GM12878 (cell line): ENCODE results near the gene CEBPE. TPM values are rescaled to one million over a fixed set of nuclear protein-coding genes. Genes with fewer than 3 reads are reported as not detected.

Experiments
- ATAC-seq: fragments of 200-7000 bp; cut with Tn5 transposase; 3 replicates; pipeline ENCODE4 v1.9.1; 2020; ENCODE audit warnings: mild to moderate bottlenecking, moderate library complexity
- BruUV-seq: library from RNA; stranded (reverse); fragments of 400-500 nt; replicated peaks from 2 replicates; lab custom pipeline; 2021; lab: Mats Ljungman, UMichigan
- CTCF ChIA-PET: fragments of 300-600 bp; sonication (Branson Sonifier 250); formaldehyde crosslinking; extraction: SDS; loops from one replicate; lab custom pipeline; 2021; ENCODE audit warnings: inconsistent platforms; lab: Yijun Ruan, JAX
- POLR2A ChIA-PET: fragments of 350-600 bp; formaldehyde crosslinking; extraction: SDS; loops from one replicate; lab custom pipeline; 2021; ENCODE audit warnings: inconsistent platforms; lab: Charles Lee
- RAD21 ChIA-PET: fragments of 300-600 bp; sonication (Branson Sonifier 250); formaldehyde crosslinking; loops from one replicate; lab custom pipeline; 2023; ENCODE audit warnings: antibody characterized with exemption; ENCODE audit not compliant: unreplicated experiment; lab: Charles Lee
- SMC1A ChIA-PET: fragments of 300-600 bp; sonication (Branson Sonifier 250); formaldehyde crosslinking; loops from one replicate; lab custom pipeline; 2023; ENCODE audit not compliant: unreplicated experiment, uncharacterized antibody; lab: Charles Lee
- DNase-seq: peaks from one replicate; pipeline ENCODE4 v3.0.0-alpha.2; 2011; ENCODE audit warnings: low read depth, low spot score
- FAIRE-seq: peaks from 3 replicates; lab custom pipeline; 2011; peaks lifted over from hg19 to GRCh38; lab: Jason Lieb, UNC
- H2AFZ ChIP-seq: 2 replicates; pipeline ENCODE4 v1.6.0; 2011; ENCODE audit warnings: low read depth, low read length, control low read depth; ENCODE audit not compliant: control insufficient read depth
- H3K27ac ChIP-seq: 2 replicates; pipeline ENCODE4 v1.5.1; 2011; ENCODE audit warnings: control low read depth; ENCODE audit not compliant: control insufficient read depth, insufficient read depth
- H3K27me3 ChIP-seq, 2 experiments: replicated peaks in 1 of 2; 2 replicates each; pipeline versions ENCODE4 v1.6.0 to v1.6.1; 2011; ENCODE audit warnings: low read length in 1 of 2; ENCODE audit not compliant: control insufficient read depth in 2 of 2, insufficient read depth in 2 of 2
- H3K36me3 ChIP-seq, 2 experiments: 2 replicates each; pipeline ENCODE4 v1.5.1; 2011; ENCODE audit warnings: low read length in 1 of 2; ENCODE audit not compliant: control insufficient read depth in 2 of 2, insufficient read depth in 2 of 2
- H3K4me1 ChIP-seq: 2 replicates; pipeline ENCODE4 v1.6.1; 2011; ENCODE audit warnings: mild to moderate bottlenecking, low read length, moderate library complexity, mixed read lengths; ENCODE audit not compliant: control insufficient read depth, insufficient read depth
- H3K4me2 ChIP-seq: 2 replicates; pipeline ENCODE4 v1.6.0; 2011; ENCODE audit warnings: control low read depth; ENCODE audit not compliant: control insufficient read depth, insufficient read depth
- H3K4me3 ChIP-seq: fragments of 200-600 bp; sonication (generic); 2 replicates; pipeline ENCODE4 v1.5.1; 2016
- H3K79me2 ChIP-seq: 2 replicates; pipeline ENCODE4 v1.6.0; 2011; ENCODE audit warnings: low read length; ENCODE audit not compliant: control insufficient read depth, insufficient read depth
- H3K9ac ChIP-seq: 2 replicates; pipeline ENCODE4 v1.8.0; 2011; ENCODE audit warnings: low read length, control low read depth, mixed read lengths; ENCODE audit not compliant: control insufficient read depth, insufficient read depth
- H3K9me3 ChIP-seq: replicated peaks from 3 replicates; pipeline ENCODE4 v1.5.1; 2011; ENCODE audit warnings: mild to moderate bottlenecking, low read length; ENCODE audit not compliant: control insufficient read depth, insufficient read depth
- H4K20me1 ChIP-seq: 2 replicates; pipeline ENCODE4 v1.6.0; 2011; ENCODE audit not compliant: control insufficient read depth, insufficient read depth
- EED ChIP-seq: sonication (generic); IDR thresholded peaks from 2 replicates; pipeline ENCODE4 v1.6.1; 2016; ENCODE audit warnings: antibody characterized with exemption, low read depth
- ETV6 ChIP-seq, 2 experiments: fragments of 450-650 bp in 1 of 2; IDR thresholded peaks in 1 of 2; conservative IDR thresholded peaks in 1 of 2; 2 replicates each; pipeline ENCODE4 v1.6.1; 2014; ENCODE audit warnings: antibody characterized with exemption in 1 of 2, borderline replicate concordance in 1 of 2, low read depth in 1 of 2, mild to moderate bottlenecking in 1 of 2, moderate library complexity in 1 of 2
- IKZF2 ChIP-seq, 2 experiments: fragments of 450-650 bp; IDR thresholded peaks; 2 replicates each; pipeline ENCODE4 v1.6.1; 2017; ENCODE audit warnings: mild to moderate bottlenecking in 2 of 2, moderate library complexity in 2 of 2
- MEF2A ChIP-seq: IDR thresholded peaks from 2 replicates; pipeline ENCODE4 v1.6.1; 2011; ENCODE audit warnings: low read depth, mild to moderate bottlenecking, low read length, moderate library complexity; ENCODE audit not compliant: insufficient read depth
- PAX5 ChIP-seq: IDR thresholded peaks from 2 replicates; pipeline ENCODE4 v1.6.1; 2011; ENCODE audit warnings: low read depth, low read length, borderline replicate concordance
- POLR2A ChIP-seq: IDR thresholded peaks from 2 replicates; pipeline ENCODE4 v1.6.1; 2011; ENCODE audit warnings: low read depth, mild to moderate bottlenecking, low read length
- RUNX3 ChIP-seq: IDR thresholded peaks from 2 replicates; pipeline ENCODE4 v1.6.1; 2012; ENCODE audit warnings: low read length, inconsistent platforms
- SPI1 ChIP-seq: IDR thresholded peaks from 2 replicates; pipeline ENCODE4 v1.6.1; 2011; ENCODE audit warnings: low read depth, mild to moderate bottlenecking, low read length, moderate library complexity, borderline replicate concordance; ENCODE audit not compliant: insufficient read depth
- TCF7 ChIP-seq: IDR thresholded peaks from 2 replicates; pipeline ENCODE4 v1.6.1; 2014; ENCODE audit warnings: antibody characterized with exemption, borderline replicate concordance
- YY1 ChIP-seq: IDR thresholded peaks from 2 replicates; pipeline ENCODE4 v1.6.1; 2011; ENCODE audit warnings: low read depth, mild to moderate bottlenecking, low read length
- ZNF622 ChIP-seq: fragments of 450-650 bp; IDR thresholded peaks from 2 replicates; pipeline ENCODE4 v1.6.1; 2017; ENCODE audit warnings: mild to moderate bottlenecking, inconsistent platforms
- WGBS: methylation state at CpG from one replicate; pipeline ENCODE4 v1.1.6; 2016; ENCODE audit warnings: low lambda C conversion rate; ENCODE audit not compliant: insufficient replicate concordance, insufficient coverage; ENCODE audit errors: missing lambda C conversion rate; 5-methylcytosine and 5-hydroxymethylcytosine counted together
- in situ Hi-C: fragments of 300-500 bp; cut with MboI; formaldehyde crosslinking; loops from 9 replicates; pipeline ENCODE4 v1.14.3; 2018; ENCODE audit warnings: mixed read lengths
- intact Hi-C: fragments of 100-400 bp; cut with micrococcal nuclease; formaldehyde crosslinking; loops from one replicate; pipeline ENCODE4 v1.14.2; 2022; ENCODE audit not compliant: unreplicated experiment
- polyA plus RNA-seq, 11 experiments: library from polyadenylated mRNA; depleted of rRNA in 4 of 11; unstranded in 6 of 11; stranded (reverse) in 5 of 11; fragments of >200 nt; fragmentation: Nextera tagmentation in 4 of 11; fragmentation: Illumina TruSeq in 1 of 11; extraction: Ambion mirVana in 4 of 11; extraction: Trizol in 1 of 11; gene quantifications; 1 replicate in 1 of 11; 2 replicates in 10 of 11; pipeline versions ENCODE4 v1.2.1 to v1.2.3, GENCODE V29; 2011 to 2016; ENCODE audit warnings: inconsistent platforms in 2 of 11, missing spikeins in 2 of 11, low read depth in 1 of 11
- total RNA-seq, 4 experiments: library from RNA; depleted of rRNA in 3 of 4; stranded (reverse); fragments of >200 nt in 3 of 4; fragmentation: Illumina TruSeq in 1 of 4; extraction: Trizol in 1 of 4; gene quantifications; 2 replicates each; pipeline versions ENCODE4 v1.2.1 to v1.2.3, GENCODE V29; 2013 to 2021

Gene CEBPE
- total and polyA plus RNA-seq, 10 of the 15 experiments (the other 5 are each of a cell fraction or from before 2014, with no cell fraction given), result 0.09 to 0.45 (median 0.24) TPM; not detected in 7

DNA sequence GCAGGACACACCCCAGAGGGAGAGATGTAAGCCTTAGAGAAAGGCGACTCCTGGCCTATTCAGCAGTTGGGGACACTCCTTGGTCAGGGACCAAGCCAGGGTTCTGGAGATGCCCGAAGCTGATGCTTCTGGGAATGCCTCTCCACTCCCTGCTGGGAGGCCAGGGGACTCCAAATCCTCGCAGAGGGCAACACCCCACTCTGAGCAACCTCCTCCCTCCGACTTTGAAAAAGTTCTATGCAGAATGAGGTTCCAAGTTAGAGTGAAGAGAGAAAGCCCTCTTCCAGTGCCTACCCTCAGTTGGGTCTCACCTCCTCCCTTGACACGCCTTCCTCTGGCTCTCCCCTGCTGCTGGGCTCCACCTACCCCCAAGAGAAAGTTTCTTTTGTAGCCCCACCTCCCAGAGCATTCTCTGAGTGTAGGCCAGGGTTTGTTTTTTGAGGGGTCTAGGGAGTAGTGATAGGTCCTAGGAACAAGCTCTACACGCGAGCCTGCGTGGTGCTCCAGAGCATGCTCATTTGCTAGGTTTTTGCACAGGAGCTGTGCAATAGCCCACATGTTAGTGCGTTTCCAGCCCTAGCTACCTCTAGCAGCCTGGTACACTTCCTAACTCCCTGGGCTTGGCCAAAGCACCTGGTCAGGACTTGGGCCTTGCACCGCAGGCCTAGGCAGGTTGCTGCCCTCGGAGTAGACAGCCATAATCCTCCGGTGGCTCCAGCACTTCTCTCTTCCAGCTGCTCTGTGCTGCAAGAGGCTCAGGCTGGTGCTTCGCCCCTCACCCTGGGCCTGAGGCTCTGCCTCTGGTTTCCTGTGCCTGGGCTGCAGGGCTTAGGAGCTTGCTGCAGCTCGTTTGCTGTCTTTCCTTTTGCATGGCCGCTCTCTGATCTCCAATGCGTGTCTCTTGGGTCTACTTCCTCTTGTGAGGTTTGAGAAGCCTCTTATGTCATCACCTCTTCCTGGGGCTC, 590 bp upstream of the CEBPE start:
- Histone ChIP-seq H3K79me2 (no peaks in the 10 kb centered on the region), H2AFZ (peak overlapping the region; percentile 68), H3K9ac (no peak overlapping the region), H3K4me1 (peaks cover 20% of the 10 kb centered on the region), H3K4me2 (peak overlapping the region; percentile 21; the same call in 1 of the 2 replicates), H3K4me3 (no peak overlapping the region), H3K9me3 (no peaks in the 10 kb centered on the region), H3K27ac (no peak overlapping the region), H3K27me3 (no peaks in the 10 kb centered on the region; a peak in 1 of 4 replicates), H4K20me1 (no peaks in the 10 kb centered on the region), H3K36me3 (no peaks in the 10 kb centered on the region)
- ChIA-PET CTCF (interaction anchor here (0.8 to 6.4 kb wide), 32 partner anchors 9 to 513 kb away, joined by 3 to 127 read pairs (median 6); partner anchors contain the start of genes ACIN1, C14orf119, CMTM5 and PABPN1), RAD21 (interaction anchor here (0.7 to 2.3 kb wide), 13 partner anchors 24 to 440 kb away, joined by 3 to 14 read pairs (median 3); no protein-coding TSS in a partner anchor), POLR2A (interaction anchor here (1.0 kb wide), 1 partner anchor 24 kb away, joined by 5 read pairs; the partner anchor contains the start of genes ACIN1 and C14orf119), SMC1A (interaction anchor here (0.7 to 3.2 kb wide), 10 partner anchors 24 to 262 kb away, joined by 3 to 34 read pairs (median 6); partner anchors contain the start of genes ACIN1, C14orf119 and SLC7A8)
- DNase-seq (no peak), ATAC-seq (peak; percentile 46), FAIRE-seq (no peak)
- intact Hi-C loops, result loop anchor here (1.0 to 2.0 kb wide), 3 partner anchors 68 to 261 kb away; no protein-coding TSS in a partner anchor
- no TSS peak for BruUV-seq
- TF ChIP-seq ETV6 (conservative IDR thresholded peaks at IDR 0.05 in 1 of 2, IDR thresholded peaks at IDR 0.05 in 1 of 2; ENCODE audit: borderline replicate concordance in 1 of 2, low read depth in 1 of 2) (peak in 1 of 2 experiments; percentile 74; a peak in 1 of 4 replicates), YY1 (0 out of 2 replicates have a peak, but pooled peaks have one; percentile 41), IKZF2 (IDR thresholded peaks at IDR 0.05) (no peak), RUNX3 (peak; percentile 42; the same call in 1 of the 2 replicates), TCF7 (peak; percentile 40; the same call in 1 of the 2 replicates), SPI1 (peak; percentile 18; the same call in 1 of the 2 replicates), POLR2A (peak; percentile 22; the same call in 1 of the 2 replicates), EED (0 out of 2 replicates have a peak, but pooled peaks have one; percentile 34), PAX5 (0 out of 2 replicates have a peak, but pooled peaks have one; percentile 22), ZNF622 (no peak), MEF2A (no peak)
- 24% methylated on average over 16 of the region's 16 CpGs for WGBS
- in situ Hi-C loops, result loop anchor here (10.0 kb wide), 1 partner anchor 65 kb away; the partner anchor contains the start of gene SLC7A8
